Thyroid gland (tissue), 4 donors: Measurements from ENCODE around the gene FGF6.

Experiments used
- CTCF ChIP-seq, 6 experiments: fragments of 200-600 bp in 3 of 6; fragments of 450-650 bp in 3 of 6; sonication (generic) in 3 of 6; IDR thresholded peaks; one replicate each; pipeline ENCODE4 v1.5.1; 2016 to 2019; ENCODE audit warnings: antibody characterized with exemption in 6 of 6, mild to moderate bottlenecking in 2 of 6, inconsistent platforms in 1 of 6, moderate library complexity in 1 of 6
- POLR2A ChIP-seq, 2 donors: fragments of 450-650 bp; IDR thresholded peaks; one replicate each; pipeline ENCODE4 v1.6.1; 2017; ENCODE audit warnings: antibody characterized with exemption in 2 of 2, mild to moderate bottlenecking in 2 of 2, moderate library complexity in 1 of 2

- TF ChIP-seq CTCF (IDR thresholded peaks at IDR 0.05) (no peak), POLR2A (IDR thresholded peaks at IDR 0.05) (no peak)
Measured at GRCh38 chr12:4444031-4444430, 1.6 kb downstream of the FGF6 start.
